ENCODE measurements around the gene CYP1A2.
A peak's percentile ranks its signal among the peaks of the same experiment; 100 is the strongest.
"Not testable (repeated sequence)": the region's sequence is repeated elsewhere in the genome, so short reads cannot be mapped to it uniquely, and the experiment has no call there.

Gene CYP1A2, protein sequence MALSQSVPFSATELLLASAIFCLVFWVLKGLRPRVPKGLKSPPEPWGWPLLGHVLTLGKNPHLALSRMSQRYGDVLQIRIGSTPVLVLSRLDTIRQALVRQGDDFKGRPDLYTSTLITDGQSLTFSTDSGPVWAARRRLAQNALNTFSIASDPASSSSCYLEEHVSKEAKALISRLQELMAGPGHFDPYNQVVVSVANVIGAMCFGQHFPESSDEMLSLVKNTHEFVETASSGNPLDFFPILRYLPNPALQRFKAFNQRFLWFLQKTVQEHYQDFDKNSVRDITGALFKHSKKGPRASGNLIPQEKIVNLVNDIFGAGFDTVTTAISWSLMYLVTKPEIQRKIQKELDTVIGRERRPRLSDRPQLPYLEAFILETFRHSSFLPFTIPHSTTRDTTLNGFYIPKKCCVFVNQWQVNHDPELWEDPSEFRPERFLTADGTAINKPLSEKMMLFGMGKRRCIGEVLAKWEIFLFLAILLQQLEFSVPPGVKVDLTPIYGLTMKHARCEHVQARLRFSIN

DNA sequence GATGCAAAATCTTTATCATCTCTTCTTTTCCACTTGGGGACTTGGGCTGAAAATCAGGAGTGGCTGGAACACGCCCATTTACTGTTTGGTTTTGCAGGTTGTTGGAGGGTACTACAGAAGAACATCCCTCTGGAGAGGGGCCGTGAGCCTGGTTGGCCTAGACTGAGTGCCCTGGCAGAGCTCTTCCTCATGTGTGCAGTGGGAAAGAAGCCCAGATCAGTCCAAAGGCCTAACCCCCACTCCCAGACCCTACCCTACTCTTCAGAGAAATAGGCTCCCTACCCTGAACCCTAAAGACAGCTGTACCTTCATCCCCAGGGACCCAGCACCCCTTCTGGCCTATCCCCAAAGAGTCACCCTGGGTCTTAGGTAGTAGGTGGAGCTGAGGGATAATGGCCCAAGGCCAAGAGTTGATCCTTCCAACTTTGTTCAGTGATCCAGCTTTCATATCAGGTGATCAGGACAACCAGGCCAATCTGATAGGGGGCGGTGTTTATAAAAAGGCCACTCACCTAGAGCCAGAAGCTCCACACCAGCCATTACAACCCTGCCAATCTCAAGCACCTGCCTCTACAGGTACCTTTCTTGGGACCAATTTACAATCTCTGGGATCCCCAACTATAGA, at the start of gene CYP1A2:
TSS of gene CYP1A2 (plus strand) at position 524 of the 625 bp plus-strand sequence. CDS start 894 bp downstream, outside the sequence.
- no peak for DNase-seq

DNA sequence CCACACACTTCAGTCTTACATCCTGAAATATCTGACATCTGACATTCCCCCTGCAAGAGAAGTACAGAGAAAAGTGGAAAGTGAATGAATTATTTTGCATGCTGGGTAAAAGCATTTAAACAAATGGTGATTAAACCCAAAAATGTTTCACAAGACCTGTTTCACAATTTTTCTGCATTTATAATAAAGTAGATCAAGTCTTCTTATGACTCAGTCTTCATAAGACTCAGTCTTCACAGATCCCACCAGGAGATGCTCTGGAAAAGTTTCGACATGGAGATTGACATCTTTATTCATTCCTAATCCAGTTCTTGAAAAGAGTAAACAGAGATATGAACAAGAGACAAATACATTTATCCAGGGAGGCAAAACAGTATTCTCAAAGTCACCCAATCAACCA, 39.6 kb upstream of the CYP1A2 start:
- DNase-seq: no peak

DNA sequence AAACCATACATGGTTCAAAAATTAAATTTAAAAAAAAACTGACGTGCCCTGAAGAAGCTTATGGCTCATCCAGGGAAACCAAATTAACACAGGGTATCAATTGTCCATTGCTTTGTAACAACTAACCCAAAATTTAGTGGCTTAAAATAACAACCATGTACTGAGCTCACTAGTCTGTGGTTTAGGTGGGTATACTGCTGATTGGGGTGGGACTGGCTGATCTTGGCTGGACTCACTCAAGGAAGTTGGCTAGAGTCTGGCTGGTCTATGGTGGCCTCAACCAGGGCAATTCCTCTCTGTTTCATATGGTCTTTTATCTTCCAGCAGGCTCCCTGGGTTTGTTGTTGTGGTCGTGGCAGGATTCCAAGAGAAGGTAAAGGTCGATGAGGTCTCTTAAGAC, 38.8 kb upstream of the CYP1A2 start:
- no peak for DNase-seq

DNA sequence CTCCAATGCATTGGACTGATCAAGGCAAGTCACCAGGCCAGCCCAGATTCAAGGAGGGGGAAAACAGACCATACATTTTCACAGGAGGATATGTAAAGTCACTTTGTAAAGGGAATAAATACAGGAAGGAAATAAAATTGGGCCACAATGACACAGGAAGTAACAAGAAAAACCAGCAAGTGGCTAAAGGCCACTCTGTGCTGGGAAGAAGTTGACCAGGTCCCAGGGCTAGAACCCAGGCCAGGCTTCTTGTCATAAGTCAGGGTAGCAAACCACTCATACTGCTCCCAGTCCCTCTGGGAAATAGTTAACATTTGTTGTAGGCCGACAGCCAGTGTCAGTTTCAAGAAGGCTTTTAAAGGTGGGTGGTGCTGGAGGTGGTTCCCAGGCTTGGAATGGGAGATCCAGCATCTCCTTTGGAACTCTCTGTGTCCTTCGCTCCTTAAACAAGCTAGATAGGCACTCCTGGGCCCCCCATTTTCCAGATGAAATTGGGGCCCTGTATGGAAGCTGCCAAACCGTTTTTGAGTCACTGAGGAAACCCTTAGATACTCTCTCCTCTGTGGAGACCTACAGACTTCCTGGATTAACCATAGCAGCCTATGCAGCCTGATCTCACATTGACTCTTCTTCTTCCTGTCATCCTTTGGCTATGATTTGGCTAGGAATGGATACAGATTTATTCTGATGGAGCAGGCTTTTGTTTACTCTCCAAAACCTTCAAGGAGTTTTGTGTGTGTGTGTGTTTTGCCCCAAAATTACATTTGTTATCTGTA, 38.1 kb upstream of the CYP1A2 start:
- DNase-seq: no peak

DNA sequence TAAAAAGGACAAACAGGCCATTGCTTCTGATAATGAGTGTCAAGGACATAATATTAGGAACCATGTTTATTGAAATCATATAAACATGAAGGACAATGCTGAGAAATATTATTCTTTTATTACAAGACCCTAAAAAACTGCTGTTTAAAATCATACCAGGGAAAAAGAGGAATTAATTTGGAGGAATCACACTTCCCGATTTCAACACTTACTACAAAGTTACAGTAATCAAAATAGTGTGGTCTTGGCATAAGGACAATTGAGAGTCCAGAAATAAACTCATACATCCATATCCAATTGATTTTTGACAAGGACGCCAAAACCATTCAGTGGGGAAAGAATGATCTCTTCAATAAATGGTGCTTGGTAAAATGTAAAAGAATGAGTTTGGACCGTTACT, 36.3 kb upstream of the CYP1A2 start:
- no peak for DNase-seq

DNA sequence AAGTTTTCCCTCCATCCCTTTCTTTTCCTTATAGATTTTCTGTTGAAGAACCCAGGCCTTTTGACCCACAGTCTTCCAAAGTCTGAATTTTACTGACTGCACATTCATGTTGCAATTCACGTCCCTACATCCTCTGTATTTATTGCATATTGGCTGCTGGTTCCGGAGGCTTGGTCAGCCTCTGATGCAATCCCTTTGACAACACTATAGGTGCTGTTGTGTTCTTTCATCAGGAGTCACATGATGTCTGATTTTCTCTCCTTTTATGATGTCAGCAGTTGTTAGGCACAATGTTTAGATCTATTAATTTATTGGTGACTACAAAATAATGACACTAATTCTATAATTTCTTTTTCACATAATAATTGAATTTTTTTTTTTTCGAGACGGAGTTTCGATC, 32.0 kb upstream of the CYP1A2 start:
- DNase-seq: no peak

DNA sequence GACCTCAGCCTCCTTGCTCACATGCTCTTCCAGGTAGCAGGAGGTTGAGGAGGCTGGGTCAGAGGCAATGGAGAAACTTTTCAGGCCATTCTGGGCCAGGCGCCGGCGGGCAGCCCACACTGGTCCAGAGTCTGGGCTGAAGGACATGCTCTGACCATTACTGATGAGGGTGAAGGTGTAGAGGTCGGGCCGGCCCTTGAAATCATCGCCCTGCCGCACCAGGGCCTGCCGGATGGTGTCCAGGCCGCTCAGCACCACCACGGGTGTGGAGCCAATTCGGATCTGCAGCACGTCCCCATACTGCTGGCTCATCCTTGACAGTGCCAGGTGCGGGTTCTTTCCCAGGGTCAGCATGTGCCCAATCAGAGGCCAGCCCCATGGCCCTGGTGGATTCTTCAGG, 26.1 kb upstream of the CYP1A2 start:
- no peak for DNase-seq

DNA sequence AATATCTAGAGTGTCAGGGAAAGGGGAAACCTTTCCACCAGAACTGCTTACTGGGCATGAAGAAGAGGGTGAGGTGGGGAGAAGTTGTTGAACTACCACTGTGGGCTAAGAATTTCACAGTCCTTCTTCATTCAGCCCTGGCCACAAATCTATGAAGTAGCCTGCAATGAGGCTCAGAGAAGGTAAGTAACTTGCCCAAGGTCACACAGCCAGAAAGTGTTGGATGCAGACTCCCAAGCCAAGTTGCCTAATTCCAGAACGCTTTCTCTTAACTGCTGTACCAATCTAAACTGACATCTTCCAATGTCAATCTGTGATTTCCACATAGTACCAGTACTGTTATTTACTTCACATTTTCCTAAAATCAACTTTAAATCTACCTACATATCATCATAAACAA, 25.5 kb upstream of the CYP1A2 start:
- no peak for DNase-seq

DNA sequence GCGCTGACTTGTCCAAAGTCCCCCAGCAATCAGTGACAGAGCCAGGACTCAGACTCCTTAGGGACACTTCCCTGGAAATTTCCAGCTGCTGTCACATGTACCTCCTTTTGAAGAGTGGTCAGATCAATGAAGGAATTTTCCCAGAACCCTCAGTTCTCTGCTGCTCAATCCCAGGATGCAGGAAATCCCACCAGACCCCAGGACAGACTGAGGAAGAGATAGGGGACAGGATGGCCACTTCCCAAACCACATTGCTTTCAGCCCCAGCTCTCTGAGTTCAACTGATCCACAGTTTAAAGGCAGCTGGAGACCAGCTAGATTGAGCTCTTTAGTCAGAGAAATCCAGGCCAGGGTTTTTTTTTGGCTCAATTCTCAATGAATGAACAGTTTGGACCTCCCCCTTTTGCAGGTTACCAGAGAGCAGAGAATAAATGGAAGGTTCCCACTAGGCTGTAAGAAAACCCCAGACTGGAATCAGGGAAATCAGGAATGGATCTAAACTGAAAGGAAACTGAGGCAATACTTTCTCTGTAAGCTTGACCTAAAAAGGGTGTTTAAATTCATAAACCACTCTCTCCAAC, 24.8 kb upstream of the CYP1A2 start:
- no peak for DNase-seq

DNA sequence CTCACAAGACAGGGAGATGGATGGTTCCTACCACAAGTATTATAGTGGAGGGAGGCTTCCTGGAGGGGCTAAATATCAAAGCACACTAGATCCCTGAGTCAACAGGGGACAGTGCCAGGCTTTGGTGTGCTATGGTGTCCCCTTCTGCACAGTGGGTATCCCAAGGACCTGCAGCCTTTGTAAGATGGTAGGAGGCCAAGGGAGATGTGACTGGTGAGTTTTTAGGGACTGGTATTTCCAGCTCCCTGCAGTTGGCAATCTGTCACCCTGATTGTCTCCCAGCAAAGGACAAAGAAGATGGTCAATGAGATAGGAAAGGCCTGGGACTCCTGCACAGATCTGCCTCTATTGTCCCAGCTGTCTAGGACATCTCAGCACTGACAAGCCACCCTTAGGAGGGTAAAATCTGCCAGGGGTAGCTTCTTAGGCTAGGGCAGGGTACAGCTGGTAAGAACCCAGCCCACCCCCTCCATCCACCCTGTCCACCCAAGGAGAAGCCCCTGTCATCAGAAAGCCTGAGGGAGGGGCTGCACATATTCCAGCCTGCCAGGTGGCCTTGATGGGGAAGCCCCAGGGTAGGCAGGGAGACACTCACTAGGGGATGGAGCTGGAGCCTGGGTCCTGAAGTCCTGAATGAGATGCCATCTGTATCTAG, 23.9 kb upstream of the CYP1A2 start:
- no peak for DNase-seq

DNA sequence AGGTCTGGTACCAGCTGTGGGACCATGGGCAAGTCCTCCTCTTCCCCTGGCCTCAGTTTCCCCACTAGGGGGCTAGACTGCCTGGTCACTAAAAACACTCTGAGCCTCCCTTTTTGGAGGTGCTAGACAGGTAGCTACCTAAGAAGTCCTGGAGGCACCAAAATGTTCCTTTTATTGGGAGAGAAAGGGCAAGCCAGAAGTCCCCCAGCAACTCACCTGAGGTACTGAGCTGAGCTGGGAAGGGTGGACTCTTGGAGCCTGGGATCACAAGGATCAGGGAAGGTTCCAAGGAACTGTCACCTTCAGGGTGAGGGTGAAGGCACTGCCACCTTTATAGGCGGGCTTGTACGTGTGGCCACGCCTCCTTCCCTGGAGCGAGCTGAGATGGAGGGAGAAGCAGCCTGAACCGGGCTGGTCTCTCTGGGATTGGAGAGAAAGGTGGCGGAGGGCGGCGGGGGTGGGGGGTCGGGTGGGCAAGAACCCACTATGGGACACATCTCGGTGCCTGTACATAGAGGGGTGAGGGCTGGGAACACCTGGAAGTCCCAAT, 23.3 kb upstream of the CYP1A2 start, which contains the start of gene CYP1A1:
TSS of gene CYP1A1 (minus strand) at position 304 of the 550 bp plus-strand sequence. CDS start 2,431 bp downstream, outside the sequence.
- DNase-seq: peak; percentile 16

DNA sequence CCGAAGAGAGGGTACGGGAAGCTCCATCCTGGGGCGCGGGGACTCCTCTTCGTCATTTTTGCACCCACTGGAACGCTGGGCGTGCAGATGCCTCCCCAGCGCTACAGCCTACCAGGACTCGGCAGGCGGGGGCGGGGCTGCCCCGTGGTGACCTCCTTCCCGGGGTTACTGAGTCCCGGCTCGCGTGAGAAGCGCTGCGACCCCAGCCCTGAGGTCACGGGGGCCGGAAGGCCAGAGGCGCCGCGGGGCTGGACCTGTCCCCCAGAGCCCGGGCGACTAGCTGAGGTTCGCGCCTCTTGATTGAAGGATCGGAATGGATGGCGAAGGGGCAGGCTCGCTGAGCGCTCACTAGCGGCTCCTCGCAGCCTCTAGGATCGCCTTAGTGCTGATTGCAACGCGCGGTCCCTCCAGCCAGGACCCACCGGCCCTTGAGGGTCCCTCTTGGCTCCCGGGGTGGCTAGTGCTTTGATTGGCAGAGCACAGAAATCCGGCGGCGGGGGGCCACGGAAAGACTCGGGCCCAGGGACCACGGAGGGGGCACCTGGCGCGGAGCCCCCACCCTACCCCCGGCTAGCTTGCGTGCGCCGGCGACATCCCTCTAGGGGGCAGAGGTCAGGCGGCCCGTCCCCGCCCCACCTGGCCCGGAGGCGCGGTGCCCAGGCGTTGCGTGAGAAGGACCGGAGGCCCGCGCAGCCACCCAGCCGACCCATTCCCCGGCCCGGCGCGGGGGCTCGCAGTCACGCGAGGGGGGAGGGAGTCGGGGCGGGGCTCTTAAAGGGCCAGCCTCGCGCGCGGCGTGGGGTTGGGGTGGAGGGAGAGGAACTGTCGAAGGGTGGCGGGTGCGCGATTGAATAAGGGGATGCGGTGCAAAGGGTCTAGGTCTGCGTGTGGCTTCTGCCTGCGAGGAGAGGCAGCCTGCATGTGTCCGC, 22.5 kb upstream of the CYP1A2 start:
- peak; percentile 55 for DNase-seq

DNA sequence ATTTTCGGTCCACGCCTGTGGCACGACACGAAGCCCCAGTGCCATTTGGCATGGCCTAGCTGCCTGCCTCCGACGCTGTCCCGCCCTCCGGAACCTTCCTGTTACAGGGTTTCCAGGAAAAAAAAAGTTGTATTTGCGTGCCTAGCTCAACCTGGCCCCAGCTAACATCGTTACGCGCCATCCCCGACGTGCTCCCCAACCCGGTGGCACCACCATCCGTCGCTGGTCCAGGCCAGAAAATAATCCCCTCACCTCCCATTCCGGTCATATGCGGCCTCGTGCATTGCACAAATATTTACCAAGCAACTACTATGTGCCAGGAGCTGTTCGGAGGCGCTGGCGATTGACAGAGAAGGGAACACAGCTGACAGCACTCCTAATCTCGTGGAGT, 21.9 kb upstream of the CYP1A2 start:
- DNase-seq: no peak

DNA sequence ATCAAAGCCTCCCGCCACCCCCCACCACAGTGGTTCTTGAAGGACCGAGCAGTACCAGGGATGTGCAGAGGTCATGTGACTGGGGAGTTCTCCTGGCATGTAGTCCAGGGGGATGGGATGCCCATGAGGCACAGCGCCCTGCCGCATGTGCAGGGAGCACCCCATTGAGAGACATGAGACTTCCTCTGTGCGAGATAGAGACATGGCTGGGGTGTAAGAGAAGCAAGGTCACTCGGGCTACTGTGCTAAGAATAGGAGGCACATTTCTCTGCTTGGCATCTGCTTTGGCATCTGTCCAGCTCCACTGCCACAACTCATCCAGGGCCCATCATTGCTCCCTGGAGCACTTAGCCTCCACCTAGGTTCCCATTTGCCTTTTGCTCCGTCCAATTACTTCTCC, 20.9 kb upstream of the CYP1A2 start:
- no peak for DNase-seq

DNA sequence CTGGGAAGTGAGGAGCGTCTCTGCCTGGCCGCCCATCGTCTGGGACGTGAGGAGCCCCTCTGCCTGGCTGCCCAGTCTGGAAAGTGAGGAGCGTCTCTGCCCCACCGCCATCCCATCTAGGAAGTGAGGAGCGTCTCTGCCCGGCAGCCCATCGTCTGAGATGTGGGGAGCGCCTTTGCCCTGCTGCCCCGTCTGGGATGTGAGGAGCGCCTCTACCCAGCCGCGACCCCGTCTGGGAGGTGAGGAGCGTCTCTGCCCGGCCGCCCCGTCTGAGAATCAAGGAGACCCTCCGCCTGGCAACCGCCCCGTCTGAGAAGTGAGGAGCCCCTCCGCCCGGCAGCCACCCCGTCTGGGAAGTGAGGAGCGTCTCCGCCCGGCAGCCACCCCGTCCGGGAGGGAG, 19.9 kb upstream of the CYP1A2 start:
- DNase-seq: not testable (repeated sequence)

DNA sequence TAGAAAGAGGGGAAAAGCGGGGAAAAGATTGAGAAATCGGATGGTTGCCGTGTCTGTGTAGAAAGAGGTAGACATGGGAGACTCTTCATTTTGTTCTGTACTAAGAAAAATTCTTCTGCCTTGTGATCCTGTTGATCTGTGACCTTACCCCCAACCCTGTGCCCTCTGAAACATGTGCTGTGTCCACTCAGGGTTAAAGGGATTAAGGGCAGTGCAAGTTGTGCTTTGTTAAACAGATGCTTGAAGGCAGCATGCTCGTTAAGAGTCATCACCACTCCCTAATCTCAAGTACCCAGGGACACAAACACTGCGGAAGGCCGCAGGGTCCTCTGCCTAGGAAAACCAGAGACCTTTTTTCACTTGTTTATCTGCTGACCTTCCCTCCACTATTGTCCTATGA, 19.3 kb upstream of the CYP1A2 start:
- DNase-seq: not testable (repeated sequence)

DNA sequence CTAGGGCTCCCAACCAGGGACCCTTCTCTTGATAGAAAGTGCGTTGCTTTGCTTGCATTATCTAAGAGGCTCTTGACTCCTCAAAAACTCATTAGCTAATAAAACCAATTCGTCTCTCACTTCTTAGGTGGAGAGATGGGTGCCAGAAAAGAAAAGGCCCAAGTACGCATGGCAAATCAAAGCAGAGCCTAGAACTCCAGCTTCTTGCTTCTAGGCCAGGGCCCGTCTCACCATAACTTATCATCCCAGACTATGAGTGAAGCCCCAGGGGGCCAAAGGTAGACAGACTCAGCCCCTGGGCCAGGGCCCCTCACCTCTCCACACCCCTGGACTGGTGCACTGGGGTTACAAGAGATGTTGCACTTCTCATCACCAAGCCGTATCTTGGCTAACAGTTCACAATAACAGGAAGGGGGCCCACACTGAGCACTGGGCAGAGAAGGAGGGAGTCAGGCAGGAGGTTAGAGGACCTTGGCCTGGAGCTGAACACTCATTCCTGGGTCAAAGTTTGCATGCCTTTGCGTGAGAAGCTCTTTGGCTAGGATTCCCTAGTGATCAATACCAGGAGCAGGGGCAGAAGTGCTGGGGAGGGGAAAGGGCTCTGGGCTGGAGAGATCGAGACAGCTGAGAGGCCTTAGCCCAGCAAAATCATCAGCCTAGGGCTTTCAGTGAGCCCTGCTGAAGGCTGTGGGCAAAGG, 17.9 kb upstream of the CYP1A2 start:
- no peak for DNase-seq

DNA sequence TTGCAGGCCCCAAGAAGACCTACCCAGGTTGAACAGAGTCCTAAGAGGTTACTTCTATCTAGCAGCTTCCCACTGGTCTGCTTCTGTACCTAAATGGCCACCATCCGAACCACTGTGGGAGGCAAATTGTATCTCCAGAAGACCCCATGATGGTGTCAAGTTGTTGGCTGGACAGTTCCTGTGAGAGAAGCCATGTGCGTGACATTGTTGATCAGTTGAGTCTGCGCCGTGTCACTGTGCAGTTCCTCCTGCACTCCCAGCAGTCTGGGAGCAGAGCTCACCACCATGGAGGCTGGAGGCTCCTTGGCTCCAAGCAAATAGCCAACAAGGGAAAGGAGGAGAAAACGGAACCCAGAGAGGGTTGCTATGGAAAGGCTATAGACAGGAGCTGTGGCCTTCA, 15.8 kb upstream of the CYP1A2 start:
- DNase-seq: no peak

DNA sequence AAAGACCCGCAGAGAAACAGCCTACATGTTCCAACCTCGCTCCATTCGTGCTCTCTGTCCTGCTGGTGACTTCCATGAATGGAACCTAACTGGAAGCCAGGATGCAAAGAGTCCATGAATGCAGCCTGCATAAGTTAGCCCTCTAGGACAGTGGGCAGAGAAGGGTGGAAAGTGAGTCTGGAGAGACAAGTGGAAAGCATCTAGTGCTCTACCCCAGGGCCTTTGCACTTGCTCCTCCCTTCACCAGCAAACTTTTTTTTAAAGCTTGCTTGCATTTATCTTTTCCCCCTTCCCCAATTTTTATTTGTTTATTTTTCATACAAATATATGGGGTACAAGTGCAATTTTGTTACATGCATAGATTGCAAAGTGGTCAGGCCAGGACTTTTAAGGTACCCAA, 15.4 kb upstream of the CYP1A2 start:
- DNase-seq: no peak

DNA sequence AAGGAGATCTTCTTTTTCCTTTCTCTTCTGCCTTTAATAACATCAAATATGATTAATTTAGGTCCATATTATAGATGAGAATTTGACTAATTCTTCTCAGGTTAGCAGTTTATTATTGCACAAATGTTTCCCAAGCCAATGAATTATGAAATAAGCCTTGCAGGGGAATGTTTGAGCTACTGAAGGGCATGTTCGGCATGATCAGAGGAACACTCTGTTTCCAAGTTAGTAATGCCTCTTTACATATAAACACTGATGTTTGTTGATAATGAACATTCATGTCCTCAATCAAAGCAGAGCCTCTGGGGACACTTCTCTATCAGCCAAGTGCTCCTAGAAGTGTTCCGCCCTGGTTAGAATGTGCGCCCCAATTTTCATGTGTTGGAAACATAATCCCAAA, 13.3 kb upstream of the CYP1A2 start:
- no peak for DNase-seq
